Activated T-helper 2 cell treated with anti-CD3 and anti-CD28 coated beads, Interferon-gamma antibody, Interleukin-2, Interleukin-4, amounts not matched to agents 10 μg/mL and 5 μg/mL and 100 μg/mL, durations not matched to agents 14 hours and 24 hours and 36 hours (primary cell): ENCODE data around the gene SLC47A2. TPM values are rescaled to one million over a fixed set of nuclear protein-coding genes. Genes with fewer than 3 reads are reported as not detected.
"Not testable (repeated sequence)": the region's sequence is repeated elsewhere in the genome, so short reads cannot be mapped to it uniquely, and the experiment has no call there.

Experiments
- DNase-seq: peaks from one replicate; pipeline ENCODE4 v3.0.0; 2021; ENCODE audit warnings: low spot score
- H3K27ac Mint-ChIP-seq: one replicate; pipeline ENCODE4 v1.8.0; 2021; ENCODE audit warnings: mixed read lengths
- H3K27me3 Mint-ChIP-seq: one replicate; pipeline ENCODE4 v1.8.0; 2021; ENCODE audit warnings: low read depth, mixed read lengths
- H3K36me3 Mint-ChIP-seq: one replicate; pipeline ENCODE4 v1.8.0; 2021; ENCODE audit warnings: low read depth, mixed read lengths
- H3K4me1 Mint-ChIP-seq: one replicate; pipeline ENCODE4 v1.8.0; 2021; ENCODE audit warnings: low read depth, mixed read lengths
- H3K4me3 Mint-ChIP-seq: one replicate; pipeline ENCODE4 v1.8.0; 2021; ENCODE audit warnings: low read depth, mild to moderate bottlenecking, moderate library complexity, mixed read lengths
- H3K9me3 Mint-ChIP-seq: one replicate; pipeline ENCODE4 v1.8.0; 2021; ENCODE audit warnings: mixed read lengths
- intact Hi-C: fragments of 100-400 bp; cut with micrococcal nuclease; formaldehyde crosslinking; loops from one replicate; pipeline ENCODE4 v1.15.1; 2023
- total RNA-seq: library from RNA; stranded (reverse); gene quantifications from 2 replicates; pipeline ENCODE4 v1.2.3, GENCODE V29; 2022

The SLC47A2 gene
- total RNA-seq, 1 donor from 2014 or later, result not detected

- Mint-ChIP-seq H3K4me1 (no peaks in the 10 kb centered on the region), H3K27me3 (no peaks in the 10 kb centered on the region), H3K9me3 (no peaks in the 10 kb centered on the region), H3K27ac (no peak overlapping the region), H3K36me3 (peaks cover 5% of the 10 kb centered on the region), H3K4me3 (no peak overlapping the region)
- no peak for DNase-seq
- intact Hi-C loops, result no loop called here
These were observed 42.8 kb downstream of the SLC47A2 start for GRCh38 chr17:19673623-19674022.

- DNase-seq, result no peak
- H3K9me3 Mint-ChIP-seq, result no peaks in the 10 kb centered on the region
- H3K27me3 Mint-ChIP-seq, result no peaks in the 10 kb centered on the region
- no peak overlapping the region for H3K27ac Mint-ChIP-seq
- H3K36me3 Mint-ChIP-seq, result peaks cover 5% of the 10 kb centered on the region
- intact Hi-C loops, result no loop called here
- H3K4me1 Mint-ChIP-seq, result no peaks in the 10 kb centered on the region
- no peak overlapping the region for H3K4me3 Mint-ChIP-seq
These were observed 44.2 kb downstream of the SLC47A2 start for GRCh38 chr17:19672009-19672750.

- Mint-ChIP-seq H3K9me3 (no peaks in the 10 kb centered on the region), H3K36me3 (peaks cover 5% of the 10 kb centered on the region), H3K27ac (no peak overlapping the region), H3K27me3 (no peaks in the 10 kb centered on the region), H3K4me3 (no peak overlapping the region), H3K4me1 (no peaks in the 10 kb centered on the region)
- intact Hi-C loops, result no loop called here
- DNase-seq, result no peak
These were observed 45.0 kb downstream of the SLC47A2 start for GRCh38 chr17:19671433-19671832.

GRCh38 chr17:19670908-19671307, 45.5 kb downstream of the SLC47A2 start:
- Mint-ChIP-seq H3K4me1 (no peaks in the 10 kb centered on the region), H3K4me3 (no peak overlapping the region), H3K27ac (no peak overlapping the region), H3K36me3 (peaks cover 5% of the 10 kb centered on the region), H3K9me3 (no peaks in the 10 kb centered on the region), H3K27me3 (no peaks in the 10 kb centered on the region)
- intact Hi-C loops, result no loop called here
- DNase-seq, result no peak

- DNase-seq, intact Hi-C loops, H3K4me3 Mint-ChIP-seq, H3K27me3 Mint-ChIP-seq, H3K4me1 Mint-ChIP-seq, H3K36me3 Mint-ChIP-seq, H3K9me3 Mint-ChIP-seq, H3K27ac Mint-ChIP-seq: not testable (repeated sequence)
These were observed 46.7 kb downstream of the SLC47A2 start for GRCh38 chr17:19669680-19670079.

- DNase-seq, result no peak
- H3K36me3 Mint-ChIP-seq, result peaks cover 11% of the 10 kb centered on the region
- H3K27me3 Mint-ChIP-seq, result no peaks in the 10 kb centered on the region
- H3K4me3 Mint-ChIP-seq, result no peak overlapping the region
- no peaks in the 10 kb centered on the region for H3K9me3 Mint-ChIP-seq
- intact Hi-C loops, result no loop called here
- no peak overlapping the region for H3K27ac Mint-ChIP-seq
- H3K4me1 Mint-ChIP-seq, result no peaks in the 10 kb centered on the region
These were observed 51.6 kb downstream of the SLC47A2 start for GRCh38 chr17:19664821-19665181.

- Mint-ChIP-seq H3K27ac (no peak overlapping the region), H3K36me3 (peaks cover 11% of the 10 kb centered on the region), H3K9me3 (no peaks in the 10 kb centered on the region), H3K4me3 (no peak overlapping the region), H3K27me3 (no peaks in the 10 kb centered on the region), H3K4me1 (no peaks in the 10 kb centered on the region)
- intact Hi-C loops, result no loop called here
- DNase-seq, result no peak
These were observed 52.1 kb downstream of the SLC47A2 start for GRCh38 chr17:19664136-19664820.

GRCh38 chr17:19663097-19663496, 53.3 kb downstream of the SLC47A2 start:
- Mint-ChIP-seq H3K27ac (no peak overlapping the region), H3K27me3 (no peaks in the 10 kb centered on the region), H3K9me3 (no peaks in the 10 kb centered on the region), H3K36me3 (peaks cover 11% of the 10 kb centered on the region), H3K4me1 (no peaks in the 10 kb centered on the region), H3K4me3 (no peak overlapping the region)
- intact Hi-C loops, result no loop called here
- no peak for DNase-seq

- Mint-ChIP-seq H3K27ac (no peak overlapping the region), H3K4me3 (no peak overlapping the region), H3K9me3 (no peaks in the 10 kb centered on the region), H3K4me1 (no peaks in the 10 kb centered on the region), H3K36me3 (peaks cover 13% of the 10 kb centered on the region), H3K27me3 (no peaks in the 10 kb centered on the region)
- no peak for DNase-seq
- intact Hi-C loops, result no loop called here
These were observed 55.3 kb downstream of the SLC47A2 start for GRCh38 chr17:19661121-19661520.

GRCh38 chr17:19660219-19660870, 56.0 kb downstream of the SLC47A2 start:
- Mint-ChIP-seq H3K4me1 (no peaks in the 10 kb centered on the region), H3K4me3 (no peak overlapping the region), H3K27ac (no peak overlapping the region), H3K9me3 (no peaks in the 10 kb centered on the region), H3K36me3 (peaks cover 20% of the 10 kb centered on the region), H3K27me3 (no peaks in the 10 kb centered on the region)
- intact Hi-C loops, result no loop called here
- DNase-seq, result no peak

- Mint-ChIP-seq H3K4me1 (no peaks in the 10 kb centered on the region), H3K4me3 (no peak overlapping the region), H3K27me3 (no peaks in the 10 kb centered on the region), H3K27ac (no peak overlapping the region), H3K9me3 (no peaks in the 10 kb centered on the region), H3K36me3 (peaks cover 24% of the 10 kb centered on the region)
- intact Hi-C loops, result no loop called here
- DNase-seq, result no peak
These were observed 56.8 kb downstream of the SLC47A2 start for GRCh38 chr17:19659366-19660177.

GRCh38 chr17:19656851-19657581, 59.4 kb downstream of the SLC47A2 start:
- no peak overlapping the region for H3K27ac Mint-ChIP-seq
- intact Hi-C loops, result no loop called here

More at GRCh38 chr17:19656851-19657581, 59.4 kb downstream of the SLC47A2 start:
- Mint-ChIP-seq H3K4me1 (no peaks in the 10 kb centered on the region), H3K27me3 (no peaks in the 10 kb centered on the region), H3K36me3 (peaks cover 30% of the 10 kb centered on the region), H3K4me3 (no peak overlapping the region), H3K9me3 (no peaks in the 10 kb centered on the region)
- DNase-seq, result no peak
